ENCODE measurements around the gene VDAC2. TPM values are rescaled to one million over a fixed set of nuclear protein-coding genes. Genes with fewer than 3 reads are reported as not detected.

The VDAC2 gene
- total and polyA plus RNA-seq, 10 of the 15 experiments (the other 5 are each of a cell fraction or from before 2014, with no cell fraction given), result 73.4 to 294 (median 146) TPM

- TF ChIP-seq PBX3 (IDR thresholded peaks at IDR 0.05; ENCODE audit: insufficient replicate concordance, low read depth, low read length) (no peak), GATAD2B (conservative IDR thresholded peaks at IDR 0.05; ENCODE audit: low read depth) (no peak)
These were observed 27.8 kb downstream of the VDAC2 start (continued) for GRCh38 chr10:75238182-75239095.

GRCh38 chr10:75239096-75239790 lies 28.6 kb downstream of the VDAC2 start:
- no peak overlapping the region for H3K27ac ChIP-seq (ENCODE audit: control insufficient read depth, insufficient read depth)
- H3K9ac ChIP-seq (ENCODE audit: control insufficient read depth, insufficient read depth, low read length), result no peak overlapping the region
- 43% methylated on average over 11 of the region's 11 CpGs for WGBS (ENCODE audit: insufficient coverage, insufficient replicate concordance, low lambda C conversion rate, missing lambda C conversion rate)
- in situ Hi-C loops (cut with MboI) (loop anchor here (10.0 kb wide), 2 partner anchors 974 to 1354 kb away; no protein-coding TSS in a partner anchor), intact Hi-C loops (cut with micrococcal nuclease; ENCODE audit: unreplicated experiment) (loop anchor here (5.0 kb wide), 1 partner anchor 212 kb away; no protein-coding TSS in a partner anchor)
- no peak overlapping the region for H3K4me2 ChIP-seq (ENCODE audit: control insufficient read depth, insufficient read depth)
- no peak for FAIRE-seq
- H3K79me2 ChIP-seq (ENCODE audit: control insufficient read depth, insufficient read depth, low read length), result peaks cover 8% of the 10 kb centered on the region
- no peaks in the 10 kb centered on the region for H3K27me3 ChIP-seq (replicated peaks in 1 of 2; ENCODE audit: control insufficient read depth in 2 of 2, insufficient read depth in 2 of 2, low read length in 1 of 2)
- ATAC-seq, result no peak
- H2AFZ ChIP-seq (ENCODE audit: control insufficient read depth, low read depth, low read length), result no peak overlapping the region
- ChIA-PET POLR2A (interaction anchor here (0.6 kb wide), 1 partner anchor 22 kb away, joined by 4 read pairs; no protein-coding TSS in a partner anchor), RAD21 (ENCODE audit: unreplicated experiment) (no interaction called here), SMC1A (ENCODE audit: uncharacterized antibody, unreplicated experiment) (interaction anchor here (1.6 kb wide), 1 partner anchor 45 kb away, joined by 3 read pairs; no protein-coding TSS in a partner anchor), CTCF (interaction anchor here (0.6 to 14.5 kb wide), 2 partner anchors 50 to 848 kb away, joined by 3 to 207 read pairs; no protein-coding TSS in a partner anchor)
- no peaks in the 10 kb centered on the region for H3K9me3 ChIP-seq (replicated peaks; ENCODE audit: control insufficient read depth, insufficient read depth, low read length)
- H4K20me1 ChIP-seq (ENCODE audit: control insufficient read depth, insufficient read depth), result no peaks in the 10 kb centered on the region
- H3K4me3 ChIP-seq, result no peak overlapping the region
- no peaks in the 10 kb centered on the region for H3K36me3 ChIP-seq (ENCODE audit: control insufficient read depth in 2 of 2, insufficient read depth in 2 of 2, low read length in 1 of 2)
- peaks cover 4% of the 10 kb centered on the region for H3K4me1 ChIP-seq (ENCODE audit: control insufficient read depth, insufficient read depth, low read length)
- no TSS peak for BruUV-seq (replicated peaks)
- DNase-seq (ENCODE audit: low read depth, low spot score), result no peak
- TF ChIP-seq EZH2 (IDR thresholded peaks at IDR 0.05; ENCODE audit: borderline replicate concordance, control insufficient read depth, low read depth, low read length), result no peak
- TF ChIP-seq CHD1 (IDR thresholded peaks at IDR 0.05; ENCODE audit: low read depth, low read length), result no peak
- no peak for TF ChIP-seq USF1 (IDR thresholded peaks at IDR 0.05; ENCODE audit: borderline replicate concordance, extremely low read length, insufficient read depth, low read depth, low read length)
- no peak for TF ChIP-seq BACH1 (IDR thresholded peaks at IDR 0.05; ENCODE audit: borderline replicate concordance)
- TF ChIP-seq ATF7 (IDR thresholded peaks at IDR 0.05; ENCODE audit: low read depth), result no peak
- TF ChIP-seq ZNF24 (IDR thresholded peaks at IDR 0.05), result no peak
- no peak for TF ChIP-seq YBX1 (IDR thresholded peaks at IDR 0.05)
- TF ChIP-seq SIX5 (IDR thresholded peaks at IDR 0.05; ENCODE audit: low read depth, low read length, severe bottlenecking), result no peak
- TF ChIP-seq NR2C1 (IDR thresholded peaks at IDR 0.05), result no peak
- TF ChIP-seq FOS (IDR thresholded peaks at IDR 0.05; ENCODE audit: borderline replicate concordance, extremely low read depth, insufficient read length), result no peak
- no peak for TF ChIP-seq BCLAF1 (IDR thresholded peaks at IDR 0.05)
- no peak for TF ChIP-seq NR2F1 (conservative IDR thresholded peaks at IDR 0.05)
- no peak for TF ChIP-seq IRF4 (IDR thresholded peaks at IDR 0.05; ENCODE audit: low read depth, low read length)
